ENCODE results near the gene BAD. TPM values are rescaled to one million over a fixed set of nuclear protein-coding genes. Genes with fewer than 3 reads are reported as not detected.

BAD gene
- total RNA-seq, 1 donor from 2014 or later = 43.6 TPM

DNA sequence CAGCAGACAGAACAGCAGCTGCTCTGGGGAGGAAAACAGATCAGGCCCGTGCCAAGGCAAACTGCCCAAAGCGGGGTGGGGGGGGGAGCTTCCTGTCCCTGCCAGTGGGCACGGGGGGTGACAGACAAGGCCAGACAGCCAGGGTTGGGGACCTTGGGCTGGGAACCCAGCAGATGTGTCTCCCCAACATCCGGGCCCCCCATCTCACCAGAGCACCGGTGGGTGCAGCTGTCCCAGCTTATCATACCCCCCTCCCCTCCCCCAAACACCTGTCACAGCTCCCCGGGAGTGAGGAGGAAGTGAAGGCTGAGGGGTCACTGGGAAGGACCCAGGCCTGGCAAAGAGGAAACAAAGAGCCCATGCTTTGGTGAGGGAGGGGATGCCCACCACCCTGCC, 39.1 kb downstream of the BAD start:
- Histone ChIP-seq H3K36me3 (ENCODE audit: insufficient read depth, low read length) (peaks cover 3% of the 10 kb centered on the region), H3K4me3 (ENCODE audit: insufficient read depth, low read depth, low read length) (peak overlapping the region; percentile 96), H2AFZ (ENCODE audit: low read depth, low read length) (no peak overlapping the region), H3K9ac (ENCODE audit: low read length) (peak overlapping the region; percentile 95), H3K79me2 (ENCODE audit: insufficient read depth, low read length) (peaks cover 50% of the 10 kb centered on the region), H3K4me1 (ENCODE audit: insufficient read depth, low read length) (peaks cover 35% of the 10 kb centered on the region), H3K9me3 (ENCODE audit: insufficient read depth, low read depth, low read length) (no peaks in the 10 kb centered on the region), H3K27me3 (ENCODE audit: insufficient read depth, low read length) (no peaks in the 10 kb centered on the region), H4K20me1 (ENCODE audit: insufficient read depth, low read length) (peaks cover 28% of the 10 kb centered on the region), H3K27ac (ENCODE audit: low read depth, low read length) (peak overlapping the region; percentile 91), H3K4me2 (ENCODE audit: low read length) (peak overlapping the region; percentile 99)
- Mint-ChIP-seq H3K36me3 (ENCODE audit: low read depth, unreplicated experiment) (peaks cover 9% of the 10 kb centered on the region), H3K27me3 (ENCODE audit: low read depth, unreplicated experiment) (no peaks in the 10 kb centered on the region), H3K9me3 (ENCODE audit: unreplicated experiment) (no peaks in the 10 kb centered on the region), H3K4me1 (ENCODE audit: low read depth, unreplicated experiment) (peaks cover 21% of the 10 kb centered on the region), H3K4me3 (ENCODE audit: unreplicated experiment) (peak overlapping the region; percentile 95), H3K27ac (ENCODE audit: unreplicated experiment) (peak overlapping the region; percentile 85)
- TF ChIP-seq, protein P1, sequence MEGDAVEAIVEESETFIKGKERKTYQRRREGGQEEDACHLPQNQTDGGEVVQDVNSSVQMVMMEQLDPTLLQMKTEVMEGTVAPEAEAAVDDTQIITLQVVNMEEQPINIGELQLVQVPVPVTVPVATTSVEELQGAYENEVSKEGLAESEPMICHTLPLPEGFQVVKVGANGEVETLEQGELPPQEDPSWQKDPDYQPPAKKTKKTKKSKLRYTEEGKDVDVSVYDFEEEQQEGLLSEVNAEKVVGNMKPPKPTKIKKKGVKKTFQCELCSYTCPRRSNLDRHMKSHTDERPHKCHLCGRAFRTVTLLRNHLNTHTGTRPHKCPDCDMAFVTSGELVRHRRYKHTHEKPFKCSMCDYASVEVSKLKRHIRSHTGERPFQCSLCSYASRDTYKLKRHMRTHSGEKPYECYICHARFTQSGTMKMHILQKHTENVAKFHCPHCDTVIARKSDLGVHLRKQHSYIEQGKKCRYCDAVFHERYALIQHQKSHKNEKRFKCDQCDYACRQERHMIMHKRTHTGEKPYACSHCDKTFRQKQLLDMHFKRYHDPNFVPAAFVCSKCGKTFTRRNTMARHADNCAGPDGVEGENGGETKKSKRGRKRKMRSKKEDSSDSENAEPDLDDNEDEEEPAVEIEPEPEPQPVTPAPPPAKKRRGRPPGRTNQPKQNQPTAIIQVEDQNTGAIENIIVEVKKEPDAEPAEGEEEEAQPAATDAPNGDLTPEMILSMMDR (IDR thresholded peaks at IDR 0.05; ENCODE audit: insufficient read depth, low read depth, low read length) = no peak
- no peak for TF ChIP-seq EZH2 (IDR thresholded peaks at IDR 0.05; ENCODE audit: insufficient read depth, low read length)
- DNase-seq (ENCODE audit: low read depth) (no peak), FAIRE-seq (no peak)

DNA sequence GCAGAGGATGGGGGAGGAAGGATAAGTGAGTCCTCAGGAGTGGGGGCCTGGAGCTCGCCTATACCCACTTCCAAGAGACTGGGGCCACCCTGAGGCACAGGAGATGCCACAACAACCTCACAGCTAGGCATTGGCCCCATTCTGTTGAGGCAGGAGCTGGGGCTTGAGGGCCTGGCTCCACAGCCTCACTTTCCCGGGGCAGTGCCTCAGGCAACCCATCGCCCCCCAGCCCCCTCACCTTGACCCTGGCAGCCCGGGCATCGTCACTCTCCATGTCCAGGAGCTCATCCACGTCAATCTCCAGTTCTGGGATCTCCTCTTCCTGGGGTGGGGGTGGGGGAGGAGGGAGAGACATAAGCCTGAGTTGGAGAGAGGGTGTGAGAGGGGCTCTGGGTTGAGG, 39.5 kb downstream of the BAD start:
- H3K9ac ChIP-seq (ENCODE audit: low read length) = peak overlapping the region; percentile 95
- peaks cover 50% of the 10 kb centered on the region for H3K79me2 ChIP-seq (ENCODE audit: insufficient read depth, low read length)
- H3K36me3 ChIP-seq (ENCODE audit: insufficient read depth, low read length) = peaks cover 3% of the 10 kb centered on the region
- peak overlapping the region; percentile 99 for H3K4me2 ChIP-seq (ENCODE audit: low read length)
- Mint-ChIP-seq H3K27me3 (ENCODE audit: low read depth, unreplicated experiment) (no peaks in the 10 kb centered on the region), H3K36me3 (ENCODE audit: low read depth, unreplicated experiment) (peaks cover 9% of the 10 kb centered on the region), H3K27ac (ENCODE audit: unreplicated experiment) (no peak overlapping the region), H3K4me3 (ENCODE audit: unreplicated experiment) (peak overlapping the region; percentile 95), H3K9me3 (ENCODE audit: unreplicated experiment) (no peaks in the 10 kb centered on the region), H3K4me1 (ENCODE audit: low read depth, unreplicated experiment) (peaks cover 24% of the 10 kb centered on the region)
- H3K27me3 ChIP-seq (ENCODE audit: insufficient read depth, low read length) = no peaks in the 10 kb centered on the region
- peak overlapping the region; percentile 91 for H3K27ac ChIP-seq (ENCODE audit: low read depth, low read length)
- TF ChIP-seq, protein P1 (IDR thresholded peaks at IDR 0.05; ENCODE audit: insufficient read depth, low read depth, low read length) = no peak
- TF ChIP-seq EZH2 (IDR thresholded peaks at IDR 0.05; ENCODE audit: insufficient read depth, low read length) = no peak
- H3K4me3 ChIP-seq (ENCODE audit: insufficient read depth, low read depth, low read length) = peak overlapping the region; percentile 96
- FAIRE-seq = no peak
- peaks cover 28% of the 10 kb centered on the region for H4K20me1 ChIP-seq (ENCODE audit: insufficient read depth, low read length)
- H2AFZ ChIP-seq (ENCODE audit: low read depth, low read length) = no peak overlapping the region
- no peak for DNase-seq (ENCODE audit: low read depth)
- H3K4me1 ChIP-seq (ENCODE audit: insufficient read depth, low read length) = peaks cover 39% of the 10 kb centered on the region
- H3K9me3 ChIP-seq (ENCODE audit: insufficient read depth, low read depth, low read length) = no peaks in the 10 kb centered on the region

DNA sequence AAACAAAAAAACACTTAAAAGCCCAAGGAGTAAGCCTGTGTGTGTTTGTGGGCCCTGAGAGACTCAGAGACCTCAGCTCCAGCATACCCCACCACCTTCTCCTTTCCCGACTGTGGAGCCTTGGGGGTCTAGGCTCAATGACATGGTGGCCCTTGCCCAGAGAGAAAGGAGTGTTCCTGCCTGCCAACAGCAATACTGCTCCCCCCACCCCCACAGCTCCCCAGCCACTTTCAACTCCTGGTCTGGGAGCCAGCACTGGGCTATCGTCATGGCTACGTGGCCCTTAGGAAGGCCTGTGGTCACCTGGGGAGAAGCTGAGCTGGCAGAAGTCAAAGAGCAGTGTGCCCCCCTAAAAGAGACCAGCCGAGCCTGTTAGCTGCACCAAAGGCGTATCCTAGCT, 40.4 kb downstream of the BAD start:
- Histone ChIP-seq H4K20me1 (ENCODE audit: insufficient read depth, low read length) (peaks cover 28% of the 10 kb centered on the region), H3K4me2 (ENCODE audit: low read length) (peak overlapping the region; percentile 99), H2AFZ (ENCODE audit: low read depth, low read length) (no peak overlapping the region), H3K9ac (ENCODE audit: low read length) (no peak overlapping the region), H3K4me3 (ENCODE audit: insufficient read depth, low read depth, low read length) (no peak overlapping the region), H3K9me3 (ENCODE audit: insufficient read depth, low read depth, low read length) (no peaks in the 10 kb centered on the region), H3K27ac (ENCODE audit: low read depth, low read length) (no peak overlapping the region), H3K79me2 (ENCODE audit: insufficient read depth, low read length) (peaks cover 50% of the 10 kb centered on the region), H3K36me3 (ENCODE audit: insufficient read depth, low read length) (peaks cover 3% of the 10 kb centered on the region), H3K4me1 (ENCODE audit: insufficient read depth, low read length) (peaks cover 41% of the 10 kb centered on the region), H3K27me3 (ENCODE audit: insufficient read depth, low read length) (no peaks in the 10 kb centered on the region)
- TF ChIP-seq, protein P1 (IDR thresholded peaks at IDR 0.05; ENCODE audit: insufficient read depth, low read depth, low read length) = no peak
- TF ChIP-seq EZH2 (IDR thresholded peaks at IDR 0.05; ENCODE audit: insufficient read depth, low read length) = no peak
- no peak for DNase-seq (ENCODE audit: low read depth)
- Mint-ChIP-seq H3K4me1 (ENCODE audit: low read depth, unreplicated experiment) (peaks cover 23% of the 10 kb centered on the region), H3K9me3 (ENCODE audit: unreplicated experiment) (no peaks in the 10 kb centered on the region), H3K36me3 (ENCODE audit: low read depth, unreplicated experiment) (peaks cover 9% of the 10 kb centered on the region), H3K4me3 (ENCODE audit: unreplicated experiment) (peak overlapping the region; percentile 77), H3K27ac (ENCODE audit: unreplicated experiment) (no peak overlapping the region), H3K27me3 (ENCODE audit: low read depth, unreplicated experiment) (no peaks in the 10 kb centered on the region)
- FAIRE-seq = no peak

All from astrocyte (in vitro differentiated cells and primary cell).